Globus pallidus (tissue), 1 donor: ENCODE results near the gene KLRK1.
"Not testable (repeated sequence)": the region's sequence is repeated elsewhere in the genome, so short reads cannot be mapped to it uniquely, and the experiment has no call there.

Experiments used
- DNase-seq: peaks from one replicate; pipeline ENCODE4 v3.0.0-alpha.2; 2015; ENCODE audit warnings: low spot score

The KLRK1 gene

GRCh38 chr12:10389904-10390303, at the start of gene KLRK1:
Gene KLRK1, minus strand, starts transcription at chr12:10390041. Its CDS starts 1,231 bp downstream, at chr12:10388810.
- no peak for DNase-seq

GRCh38 chr12:10437601-10438000, 47.8 kb upstream of the KLRK1 start:
- DNase-seq, result not testable (repeated sequence)

GRCh38 chr12:10435816-10436215, 46.0 kb upstream of the KLRK1 start, which contains the start of gene KLRC2:
Gene KLRC2, minus strand, starts transcription at chr12:10436010. Its CDS starts 24 bp downstream, at chr12:10435986.
- peak; percentile 36 for DNase-seq

GRCh38 chr12:10430623-10431022, 40.8 kb upstream of the KLRK1 start:
- DNase-seq, result not testable (repeated sequence)

GRCh38 chr12:10425938-10426337, 36.1 kb upstream of the KLRK1 start:
- DNase-seq, result peak; percentile 48

GRCh38 chr12:10424260-10424899, 34.5 kb upstream of the KLRK1 start:
- DNase-seq, result not testable (repeated sequence)

GRCh38 chr12:10422159-10422558, 32.3 kb upstream of the KLRK1 start:
- DNase-seq, result not testable (repeated sequence)

GRCh38 chr12:10420334-10420733, 30.5 kb upstream of the KLRK1 start, which contains the start of gene KLRC3:
Gene KLRC3, minus strand, starts transcription at chr12:10420595. Its CDS starts 45 bp downstream, at chr12:10420550.
- DNase-seq, result not testable (repeated sequence)

- DNase-seq, result no peak
Measured at GRCh38 chr12:10409392-10409791, 19.6 kb upstream of the KLRK1 start, which contains the start of gene KLRC4. Gene KLRC4, minus strand, starts transcription at chr12:10409757. Its CDS starts 182 bp downstream, at chr12:10409575.

- DNase-seq, result no peak
Measured at GRCh38 chr12:10408842-10409241, 19.0 kb upstream of the KLRK1 start.

- DNase-seq, result no peak
Measured at GRCh38 chr12:10406725-10407124, 16.9 kb upstream of the KLRK1 start.

GRCh38 chr12:10405294-10405693, 15.5 kb upstream of the KLRK1 start:
- no peak for DNase-seq

GRCh38 chr12:10404798-10405197, 15.0 kb upstream of the KLRK1 start:
- no peak for DNase-seq

GRCh38 chr12:10400829-10401228, 11.0 kb upstream of the KLRK1 start:
- DNase-seq, result no peak

GRCh38 chr12:10398168-10398567, 8.3 kb upstream of the KLRK1 start:
- no peak for DNase-seq

- DNase-seq, result no peak
Measured at GRCh38 chr12:10397296-10397695, 7.5 kb upstream of the KLRK1 start.

GRCh38 chr12:10396176-10396575, 6.3 kb upstream of the KLRK1 start:
- not testable (repeated sequence) for DNase-seq

- peak; percentile 15 for DNase-seq
Measured at GRCh38 chr12:10395390-10395998, 5.7 kb upstream of the KLRK1 start.

- not testable (repeated sequence) for DNase-seq
Measured at GRCh38 chr12:10394531-10395152, 4.8 kb upstream of the KLRK1 start.

GRCh38 chr12:10393291-10393690, 3.5 kb upstream of the KLRK1 start:
- no peak for DNase-seq

GRCh38 chr12:10392394-10392930, 2.6 kb upstream of the KLRK1 start:
- DNase-seq, result peak; percentile 26

- DNase-seq, result not testable (repeated sequence)
Measured at GRCh38 chr12:10390991-10391390, 1.1 kb upstream of the KLRK1 start.
